Left colon (tissue), 2 donors: ENCODE data around the gene NCOR1. TPM values are rescaled to one million over a fixed set of nuclear protein-coding genes. Genes with fewer than 3 reads are reported as not detected.
"Not testable (repeated sequence)": the region's sequence is repeated elsewhere in the genome, so short reads cannot be mapped to it uniquely, and the experiment has no call there.

Source experiments
- ATAC-seq: fragments of 200-7000 bp; cut with Tn5 transposase; one replicate; pipeline ENCODE4 v1.9.1; 2020; ENCODE audit warnings: mild to moderate bottlenecking, moderate library complexity
- DNase-seq, 2 donors: peaks; one replicate each; pipeline ENCODE4 v3.0.0-alpha.2; 2020
- intact Hi-C, 2 donors: fragments of 100-400 bp; cut with DNase I in 1 of 2; cut with micrococcal nuclease in 1 of 2; formaldehyde crosslinking; loops; one replicate each; pipeline versions ENCODE4 v1.11.2 to v1.14.0; 2022; cut with DNase I, micrococcal nuclease
- total RNA-seq, 2 donors: library from RNA; stranded (reverse); fragmentation: NEBNext Ultra II Directional; extraction: Animal tissue kit (Norgen Biotek cat#: 25700); gene quantifications; one replicate each; pipeline ENCODE4 v1.2.1, GENCODE V29; 2021
- donor health status: DM: no; HTN: no; CAD: no.
- donor health status: DM: yes; HTN: yes; CAD: no.

Gene NCOR1
- total RNA-seq, 2 donors from 2014 or later, result 181 to 257 TPM

GRCh38 chr17:16115077-16115698, 100.1 kb downstream of the NCOR1 start:
- intact Hi-C loops, ATAC-seq, DNase-seq: not testable (repeated sequence)

GRCh38 chr17:16108871-16109270, 106.5 kb downstream of the NCOR1 start:
- intact Hi-C loops, result no loop called here
- no peak for ATAC-seq
- DNase-seq, result no peak

- DNase-seq (no peak), ATAC-seq (no peak)
- intact Hi-C loops, result no loop called here
Observed at GRCh38 chr17:16108386-16108785, 106.9 kb downstream of the NCOR1 start.

GRCh38 chr17:16107165-16107770, 108.1 kb downstream of the NCOR1 start:
- intact Hi-C loops, result no loop called here
- DNase-seq, result no peak
- ATAC-seq, result no peak

GRCh38 chr17:16106161-16106891, 109.0 kb downstream of the NCOR1 start:
- DNase-seq (no peak), ATAC-seq (peak; percentile 38)
- intact Hi-C loops, result no loop called here

GRCh38 chr17:16104189-16104588, 111.1 kb downstream of the NCOR1 start:
- intact Hi-C loops, result no loop called here
- DNase-seq (no peak), ATAC-seq (no peak)

GRCh38 chr17:16101440-16101839, 113.9 kb downstream of the NCOR1 start:
- intact Hi-C loops, result no loop called here
- no peak for DNase-seq
- ATAC-seq, result no peak

- peak; percentile 50 for ATAC-seq
- no peak for DNase-seq
- intact Hi-C loops, result no loop called here
Observed at GRCh38 chr17:16100737-16101400, 114.5 kb downstream of the NCOR1 start.

- no peak for ATAC-seq
- intact Hi-C loops, result loop anchor here in 1 of 2 donors (10.0 kb wide), 1 partner anchor 57 kb away; no protein-coding TSS in a partner anchor
- DNase-seq, result no peak
Observed at GRCh38 chr17:16091773-16092172, 123.6 kb downstream of the NCOR1 start.

- intact Hi-C loops, result no loop called here
- ATAC-seq (no peak), DNase-seq (no peak)
Observed at GRCh38 chr17:16086957-16087356, 128.4 kb downstream of the NCOR1 start.

GRCh38 chr17:16085066-16085699, 130.2 kb downstream of the NCOR1 start:
- DNase-seq (no peak), ATAC-seq (no peak)
- intact Hi-C loops, result no loop called here

GRCh38 chr17:16083223-16083622, 132.1 kb downstream of the NCOR1 start:
- intact Hi-C loops, result no loop called here
- no peak for ATAC-seq

GRCh38 chr17:16081507-16082087, 133.7 kb downstream of the NCOR1 start:
- DNase-seq (no peak), ATAC-seq (no peak)
- intact Hi-C loops, result no loop called here

More at GRCh38 chr17:16083223-16083622, 132.1 kb downstream of the NCOR1 start:
- no peak for DNase-seq

- ATAC-seq (no peak), DNase-seq (no peak)
- intact Hi-C loops, result no loop called here
Observed at GRCh38 chr17:16080366-16080765, 135.0 kb downstream of the NCOR1 start.

- DNase-seq (no peak), ATAC-seq (no peak)
- intact Hi-C loops, result no loop called here
Observed at GRCh38 chr17:16075949-16076348, 139.4 kb downstream of the NCOR1 start.

- ATAC-seq (no peak), DNase-seq (no peak)
- intact Hi-C loops, result no loop called here
Observed at GRCh38 chr17:16074423-16074822, 140.9 kb downstream of the NCOR1 start.

GRCh38 chr17:16073845-16074244, 141.5 kb downstream of the NCOR1 start:
- intact Hi-C loops, result no loop called here
- ATAC-seq (no peak), DNase-seq (no peak)

GRCh38 chr17:16072031-16072430, 143.3 kb downstream of the NCOR1 start:
- ATAC-seq (no peak), DNase-seq (no peak)
- intact Hi-C loops, result no loop called here

GRCh38 chr17:16068323-16068722, 147.0 kb downstream of the NCOR1 start:
- ATAC-seq, result no peak
- intact Hi-C loops, result no loop called here
- no peak for DNase-seq
